HG02970 (cell line): ENCODE measurements around the gene ALDH1L2.
"Not testable (repeated sequence)": the region's sequence is repeated elsewhere in the genome, so short reads cannot be mapped to it uniquely, and the experiment has no call there.

ENCODE experiments used
- ATAC-seq: cut with Tn5 transposase; IDR thresholded peaks from one replicate; pipeline ENCODE4 v1.9.1; 2021; ENCODE audit warnings: mild to moderate bottlenecking, moderate library complexity, moderate number of reproducible peaks; ENCODE audit not compliant: unreplicated experiment, low FRiP score

The ALDH1L2 gene

GRCh38 chr12:105084251-105085250, at the start of gene ALDH1L2:
Gene ALDH1L2 (minus strand): TSS chr12:105084458. CDS start chr12:105084436, 22 bp downstream.
- peak; percentile 77 for ATAC-seq

- no peak for ATAC-seq
Measured at GRCh38 chr12:105120551-105120950, 36.3 kb upstream of the ALDH1L2 start.

GRCh38 chr12:105116969-105117368, 32.7 kb upstream of the ALDH1L2 start:
- ATAC-seq: no peak

- no peak for ATAC-seq
Measured at GRCh38 chr12:105113094-105113493, 28.8 kb upstream of the ALDH1L2 start.

GRCh38 chr12:105110851-105111250, 26.6 kb upstream of the ALDH1L2 start:
- no peak for ATAC-seq

GRCh38 chr12:105109465-105110212, 25.4 kb upstream of the ALDH1L2 start:
- ATAC-seq: no peak

GRCh38 chr12:105107494-105108371, 23.5 kb upstream of the ALDH1L2 start, which contains the start of gene WASHC4:
Gene WASHC4 (plus strand): TSS chr12:105107731. CDS start chr12:105107801, 70 bp downstream.
- peak; percentile 86 for ATAC-seq

GRCh38 chr12:105107171-105107493, 22.9 kb upstream of the ALDH1L2 start:
- peak; percentile 5 for ATAC-seq

- no peak for ATAC-seq
Measured at GRCh38 chr12:105106621-105107020, 22.4 kb upstream of the ALDH1L2 start.

GRCh38 chr12:105104762-105105161, 20.5 kb upstream of the ALDH1L2 start:
- ATAC-seq: no peak

GRCh38 chr12:105102673-105103072, 18.4 kb upstream of the ALDH1L2 start:
- ATAC-seq: no peak

- no peak for ATAC-seq
Measured at GRCh38 chr12:105100998-105101397, 16.7 kb upstream of the ALDH1L2 start.

GRCh38 chr12:105100207-105100985, 16.1 kb upstream of the ALDH1L2 start:
- no peak for ATAC-seq

- ATAC-seq: no peak
Measured at GRCh38 chr12:105099356-105099755, 15.1 kb upstream of the ALDH1L2 start.

GRCh38 chr12:105095338-105095737, 11.1 kb upstream of the ALDH1L2 start:
- not testable (repeated sequence) for ATAC-seq

GRCh38 chr12:105092336-105092735, 8.1 kb upstream of the ALDH1L2 start:
- no peak for ATAC-seq

GRCh38 chr12:105091476-105092206, 7.4 kb upstream of the ALDH1L2 start:
- ATAC-seq: no peak

- no peak for ATAC-seq
Measured at GRCh38 chr12:105090361-105090760, 6.1 kb upstream of the ALDH1L2 start.

- no peak for ATAC-seq
Measured at GRCh38 chr12:105089817-105090216, 5.6 kb upstream of the ALDH1L2 start.
